Measurements from ENCODE around the gene SLC35E1.

DNA sequence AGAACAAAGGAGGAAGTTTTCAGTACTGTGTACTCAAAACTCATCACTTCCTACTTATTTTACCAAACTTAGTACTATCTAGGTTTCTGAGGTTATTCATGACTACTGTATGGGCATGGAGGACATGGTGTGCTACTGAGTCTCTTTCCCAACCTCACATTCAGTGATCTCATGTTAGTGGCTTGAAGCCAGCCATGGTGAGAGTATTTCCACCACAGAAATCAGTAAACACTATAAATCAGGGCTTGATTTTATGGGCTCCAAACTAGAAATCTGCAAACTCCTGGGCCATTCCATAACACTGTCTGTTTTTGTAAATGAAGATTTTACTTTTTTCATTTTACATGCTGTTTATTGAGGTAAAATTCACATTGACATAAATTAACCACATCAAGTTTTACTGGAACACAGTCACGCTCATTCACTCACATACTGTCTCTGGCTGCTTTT is 36.1 kb upstream of the SLC35E1 start:
- TF ChIP-seq POLR2AphosphoS5 (IDR thresholded peaks at IDR 0.05; ENCODE audit: low read depth) (no peak), GABPA (IDR thresholded peaks at IDR 0.05; ENCODE audit: low read depth) (no peak), SPI1 (IDR thresholded peaks at IDR 0.05; ENCODE audit: borderline replicate concordance, low read depth) (peak; percentile 48; the same call in 1 of the 2 replicates)
- TF ChIP-seq, protein P1, sequence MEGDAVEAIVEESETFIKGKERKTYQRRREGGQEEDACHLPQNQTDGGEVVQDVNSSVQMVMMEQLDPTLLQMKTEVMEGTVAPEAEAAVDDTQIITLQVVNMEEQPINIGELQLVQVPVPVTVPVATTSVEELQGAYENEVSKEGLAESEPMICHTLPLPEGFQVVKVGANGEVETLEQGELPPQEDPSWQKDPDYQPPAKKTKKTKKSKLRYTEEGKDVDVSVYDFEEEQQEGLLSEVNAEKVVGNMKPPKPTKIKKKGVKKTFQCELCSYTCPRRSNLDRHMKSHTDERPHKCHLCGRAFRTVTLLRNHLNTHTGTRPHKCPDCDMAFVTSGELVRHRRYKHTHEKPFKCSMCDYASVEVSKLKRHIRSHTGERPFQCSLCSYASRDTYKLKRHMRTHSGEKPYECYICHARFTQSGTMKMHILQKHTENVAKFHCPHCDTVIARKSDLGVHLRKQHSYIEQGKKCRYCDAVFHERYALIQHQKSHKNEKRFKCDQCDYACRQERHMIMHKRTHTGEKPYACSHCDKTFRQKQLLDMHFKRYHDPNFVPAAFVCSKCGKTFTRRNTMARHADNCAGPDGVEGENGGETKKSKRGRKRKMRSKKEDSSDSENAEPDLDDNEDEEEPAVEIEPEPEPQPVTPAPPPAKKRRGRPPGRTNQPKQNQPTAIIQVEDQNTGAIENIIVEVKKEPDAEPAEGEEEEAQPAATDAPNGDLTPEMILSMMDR (IDR thresholded peaks at IDR 0.05; ENCODE audit: insufficient read depth, low read length): no peak
